Germinal center (tissue), 1 donor: ENCODE data around the gene IL10RA.

Experiments
- DNase-seq: peaks from one replicate; pipeline ENCODE4 v3.0.0; 2012; ENCODE audit warnings: mixed read lengths, low spot score

Gene IL10RA

DNA sequence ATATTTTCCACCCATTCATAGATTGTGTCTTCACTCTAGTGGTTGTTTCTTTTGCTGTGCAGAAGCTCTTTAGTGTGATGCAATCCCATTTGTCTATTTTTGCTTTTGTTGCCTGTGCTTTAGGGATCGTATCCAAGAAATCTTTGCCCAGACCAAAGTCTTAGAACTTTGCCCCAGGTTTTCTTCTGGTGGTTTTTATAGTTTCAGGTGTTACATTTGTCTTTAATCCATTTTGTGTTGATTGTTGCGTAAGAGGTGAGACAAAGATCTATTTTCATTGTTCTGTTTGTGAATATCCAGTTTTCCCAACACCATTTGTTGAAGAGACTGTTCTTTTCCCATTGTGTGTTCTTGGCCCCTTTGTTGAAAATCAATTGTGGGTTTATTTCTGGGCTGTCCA is 6.4 kb downstream of the IL10RA start:
- DNase-seq = no peak

DNA sequence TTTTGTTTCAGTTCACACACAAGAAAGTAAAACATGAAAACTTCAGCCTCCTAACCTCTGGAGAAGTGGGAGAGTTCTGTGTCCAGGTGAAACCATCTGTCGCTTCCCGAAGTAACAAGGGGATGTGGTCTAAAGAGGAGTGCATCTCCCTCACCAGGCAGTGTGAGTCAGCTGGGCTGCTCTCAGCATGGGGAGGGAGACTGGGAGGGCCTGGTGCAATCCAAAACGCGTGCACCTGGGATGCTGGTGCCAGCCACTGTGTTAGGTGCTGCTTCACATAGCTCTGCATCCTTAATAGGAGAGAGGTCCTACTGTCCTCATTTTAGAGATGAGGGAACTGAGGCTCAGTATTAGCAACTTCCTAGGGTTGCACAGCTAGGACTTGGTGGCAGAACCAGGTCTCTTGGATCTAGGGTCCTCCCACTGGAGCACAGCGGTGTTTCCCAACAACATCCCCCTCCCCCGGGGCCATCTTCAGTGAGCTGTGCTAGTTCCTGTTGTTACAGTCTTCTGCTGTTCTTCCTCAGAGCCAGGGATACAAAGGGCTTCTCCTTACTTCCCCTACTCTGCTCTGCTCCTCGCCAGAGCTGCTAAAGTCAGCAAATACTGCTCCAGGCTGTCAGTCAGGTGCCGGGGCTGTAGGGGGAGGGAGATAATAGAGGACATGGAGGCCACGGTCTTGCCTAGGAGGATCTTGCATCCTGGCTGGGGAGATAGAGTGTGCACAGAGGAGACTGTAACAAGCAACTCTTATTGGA is 8.0 kb downstream of the IL10RA start:
- no peak for DNase-seq

DNA sequence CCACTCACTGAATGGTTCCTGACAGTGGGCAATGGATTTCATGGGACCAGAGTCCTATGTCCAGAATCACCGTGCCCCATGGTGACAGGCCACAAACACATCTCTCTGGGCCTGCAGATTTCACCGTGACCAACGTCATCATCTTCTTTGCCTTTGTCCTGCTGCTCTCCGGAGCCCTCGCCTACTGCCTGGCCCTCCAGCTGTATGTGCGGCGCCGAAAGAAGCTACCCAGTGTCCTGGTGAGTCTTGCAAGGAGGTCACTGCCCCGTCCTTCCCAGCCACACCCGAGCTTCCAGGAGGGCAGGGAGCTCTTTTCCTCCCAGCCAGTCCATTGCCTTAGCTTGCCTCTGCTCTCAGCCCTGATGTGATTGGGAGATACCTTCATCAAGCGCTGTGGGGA is 9.3 kb downstream of the IL10RA start:
- DNase-seq = no peak

DNA sequence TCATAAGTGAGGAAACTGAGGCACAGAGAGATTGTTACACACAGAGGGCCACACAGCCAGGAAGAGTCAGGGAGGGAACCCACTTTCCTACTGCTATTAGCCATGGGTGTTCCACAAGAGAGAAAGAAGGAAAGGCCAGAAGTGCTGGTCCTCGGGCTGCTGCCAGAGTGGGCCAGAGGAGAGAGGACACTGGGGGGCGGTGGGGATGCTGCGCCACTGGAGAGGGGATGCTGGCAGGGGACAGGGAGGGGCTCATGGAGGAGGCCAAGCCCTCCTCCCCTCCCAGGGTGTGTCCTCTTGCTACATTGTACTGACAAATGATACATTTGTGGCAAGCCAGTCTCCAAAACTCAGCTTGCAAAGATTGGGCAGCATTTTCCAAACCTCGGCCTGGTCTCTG is 9.9 kb downstream of the IL10RA start:
- DNase-seq = no peak

DNA sequence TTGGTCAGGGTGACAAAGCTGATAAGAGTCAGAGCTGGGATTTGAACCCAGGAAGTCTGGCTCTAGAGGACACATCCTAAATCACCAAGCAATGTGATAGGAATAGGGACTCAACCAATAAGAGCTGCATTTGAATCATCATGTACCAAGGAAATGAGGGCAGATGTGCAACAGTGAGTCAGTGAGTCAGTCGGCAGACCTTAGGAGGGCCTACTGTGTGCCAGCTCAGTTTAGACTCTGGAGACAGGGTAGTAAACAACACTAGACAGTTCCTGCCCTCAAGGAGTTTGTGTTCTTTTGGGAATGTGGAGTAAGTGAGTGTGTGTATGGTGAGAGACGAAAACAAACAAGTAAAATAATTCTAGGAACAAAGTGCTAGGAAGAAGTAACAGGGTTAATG is 11.2 kb downstream of the IL10RA start:
- no peak for DNase-seq

DNA sequence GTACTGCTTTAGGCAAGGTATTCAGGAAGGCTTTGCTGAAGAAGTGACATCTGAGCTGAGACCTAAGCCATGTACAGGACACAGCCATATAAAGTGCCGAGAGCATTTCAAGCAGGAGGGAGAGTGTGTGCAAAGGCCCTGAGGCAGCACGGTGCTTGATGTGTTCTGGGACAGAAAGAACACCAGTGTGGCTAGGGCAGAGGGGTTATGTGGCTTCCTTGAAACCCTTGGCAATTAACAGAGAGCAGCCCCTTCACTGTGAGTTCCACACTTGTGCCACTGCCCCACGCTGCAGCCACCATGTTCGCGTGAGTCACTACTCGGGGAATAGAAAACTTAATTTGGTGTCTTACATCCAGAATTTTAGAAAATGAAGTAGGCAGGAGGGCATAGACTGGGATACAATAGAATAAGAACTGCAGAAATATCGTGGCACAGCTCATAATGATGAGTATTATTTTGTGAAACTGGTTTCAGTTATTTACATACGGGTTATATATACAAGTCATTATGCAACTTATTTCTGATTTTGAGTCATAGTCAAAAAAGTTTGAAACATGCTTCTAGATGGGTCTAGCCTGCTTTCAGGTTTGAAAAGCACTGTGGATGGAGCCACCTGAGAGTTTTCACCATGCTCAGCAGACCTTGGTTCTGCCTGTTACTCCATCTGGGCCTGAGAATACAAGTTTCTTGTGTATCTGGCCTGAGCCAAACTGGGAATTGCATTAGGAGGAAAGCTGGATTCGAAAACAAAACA is 11.8 kb downstream of the IL10RA start:
- no peak for DNase-seq

DNA sequence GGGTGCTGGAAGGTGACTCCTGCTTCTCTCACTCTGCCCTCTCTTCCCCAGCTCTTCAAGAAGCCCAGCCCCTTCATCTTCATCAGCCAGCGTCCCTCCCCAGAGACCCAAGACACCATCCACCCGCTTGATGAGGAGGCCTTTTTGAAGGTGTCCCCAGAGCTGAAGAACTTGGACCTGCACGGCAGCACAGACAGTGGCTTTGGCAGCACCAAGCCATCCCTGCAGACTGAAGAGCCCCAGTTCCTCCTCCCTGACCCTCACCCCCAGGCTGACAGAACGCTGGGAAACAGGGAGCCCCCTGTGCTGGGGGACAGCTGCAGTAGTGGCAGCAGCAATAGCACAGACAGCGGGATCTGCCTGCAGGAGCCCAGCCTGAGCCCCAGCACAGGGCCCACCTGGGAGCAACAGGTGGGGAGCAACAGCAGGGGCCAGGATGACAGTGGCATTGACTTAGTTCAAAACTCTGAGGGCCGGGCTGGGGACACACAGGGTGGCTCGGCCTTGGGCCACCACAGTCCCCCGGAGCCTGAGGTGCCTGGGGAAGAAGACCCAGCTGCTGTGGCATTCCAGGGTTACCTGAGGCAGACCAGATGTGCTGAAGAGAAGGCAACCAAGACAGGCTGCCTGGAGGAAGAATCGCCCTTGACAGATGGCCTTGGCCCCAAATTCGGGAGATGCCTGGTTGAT is 12.6 kb downstream of the IL10RA start:
- no peak for DNase-seq

DNA sequence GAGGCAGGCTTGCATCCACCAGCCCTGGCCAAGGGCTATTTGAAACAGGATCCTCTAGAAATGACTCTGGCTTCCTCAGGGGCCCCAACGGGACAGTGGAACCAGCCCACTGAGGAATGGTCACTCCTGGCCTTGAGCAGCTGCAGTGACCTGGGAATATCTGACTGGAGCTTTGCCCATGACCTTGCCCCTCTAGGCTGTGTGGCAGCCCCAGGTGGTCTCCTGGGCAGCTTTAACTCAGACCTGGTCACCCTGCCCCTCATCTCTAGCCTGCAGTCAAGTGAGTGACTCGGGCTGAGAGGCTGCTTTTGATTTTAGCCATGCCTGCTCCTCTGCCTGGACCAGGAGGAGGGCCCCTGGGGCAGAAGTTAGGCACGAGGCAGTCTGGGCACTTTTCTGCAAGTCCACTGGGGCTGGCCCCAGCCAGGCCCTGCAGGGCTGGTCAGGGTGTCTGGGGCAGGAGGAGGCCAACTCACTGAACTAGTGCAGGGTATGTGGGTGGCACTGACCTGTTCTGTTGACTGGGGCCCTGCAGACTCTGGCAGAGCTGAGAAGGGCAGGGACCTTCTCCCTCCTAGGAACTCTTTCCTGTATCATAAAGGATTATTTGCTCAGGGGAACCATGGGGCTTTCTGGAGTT is 13.3 kb downstream of the IL10RA start:
- no peak for DNase-seq

DNA sequence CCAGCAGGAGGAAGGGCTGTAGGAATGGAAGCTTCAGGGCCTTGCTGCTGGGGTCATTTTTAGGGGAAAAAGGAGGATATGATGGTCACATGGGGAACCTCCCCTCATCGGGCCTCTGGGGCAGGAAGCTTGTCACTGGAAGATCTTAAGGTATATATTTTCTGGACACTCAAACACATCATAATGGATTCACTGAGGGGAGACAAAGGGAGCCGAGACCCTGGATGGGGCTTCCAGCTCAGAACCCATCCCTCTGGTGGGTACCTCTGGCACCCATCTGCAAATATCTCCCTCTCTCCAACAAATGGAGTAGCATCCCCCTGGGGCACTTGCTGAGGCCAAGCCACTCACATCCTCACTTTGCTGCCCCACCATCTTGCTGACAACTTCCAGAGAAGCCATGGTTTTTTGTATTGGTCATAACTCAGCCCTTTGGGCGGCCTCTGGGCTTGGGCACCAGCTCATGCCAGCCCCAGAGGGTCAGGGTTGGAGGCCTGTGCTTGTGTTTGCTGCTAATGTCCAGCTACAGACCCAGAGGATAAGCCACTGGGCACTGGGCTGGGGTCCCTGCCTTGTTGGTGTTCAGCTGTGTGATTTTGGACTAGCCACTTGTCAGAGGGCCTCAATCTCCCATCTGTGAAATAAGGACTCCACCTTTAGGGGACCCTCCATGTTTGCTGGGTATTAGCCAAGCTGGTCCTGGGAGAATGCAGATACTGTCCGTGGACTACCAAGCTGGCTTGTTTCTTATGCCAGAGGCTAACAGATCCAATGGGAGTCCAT is 14.1 kb downstream of the IL10RA start:
- DNase-seq = no peak

DNA sequence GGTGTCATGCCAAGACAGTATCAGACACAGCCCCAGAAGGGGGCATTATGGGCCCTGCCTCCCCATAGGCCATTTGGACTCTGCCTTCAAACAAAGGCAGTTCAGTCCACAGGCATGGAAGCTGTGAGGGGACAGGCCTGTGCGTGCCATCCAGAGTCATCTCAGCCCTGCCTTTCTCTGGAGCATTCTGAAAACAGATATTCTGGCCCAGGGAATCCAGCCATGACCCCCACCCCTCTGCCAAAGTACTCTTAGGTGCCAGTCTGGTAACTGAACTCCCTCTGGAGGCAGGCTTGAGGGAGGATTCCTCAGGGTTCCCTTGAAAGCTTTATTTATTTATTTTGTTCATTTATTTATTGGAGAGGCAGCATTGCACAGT is 14.6 kb downstream of the IL10RA start:
- DNase-seq = no peak

DNA sequence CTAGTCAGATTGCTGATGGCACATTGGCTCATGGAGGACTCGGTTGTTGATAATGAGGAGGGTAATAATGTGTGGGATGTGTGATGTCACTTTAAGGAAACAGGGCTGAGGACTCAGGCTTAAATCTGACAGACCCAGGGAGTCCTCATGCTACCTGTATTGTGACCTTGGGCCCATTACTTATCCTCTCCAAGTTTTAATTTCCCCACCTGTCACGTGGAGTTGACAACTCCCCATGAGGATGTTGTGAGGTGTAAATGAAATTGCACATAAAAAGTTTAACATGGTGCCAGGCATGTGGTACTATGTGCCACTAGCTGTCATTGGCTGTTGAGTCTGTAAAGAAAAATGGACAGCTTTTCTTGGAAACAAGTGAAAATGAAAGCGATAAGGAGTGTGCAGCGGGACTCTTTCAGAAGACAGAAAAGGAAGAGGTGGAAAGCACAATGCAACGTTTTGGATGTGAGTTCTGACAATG is 15.3 kb downstream of the IL10RA start:
- no peak for DNase-seq

DNA sequence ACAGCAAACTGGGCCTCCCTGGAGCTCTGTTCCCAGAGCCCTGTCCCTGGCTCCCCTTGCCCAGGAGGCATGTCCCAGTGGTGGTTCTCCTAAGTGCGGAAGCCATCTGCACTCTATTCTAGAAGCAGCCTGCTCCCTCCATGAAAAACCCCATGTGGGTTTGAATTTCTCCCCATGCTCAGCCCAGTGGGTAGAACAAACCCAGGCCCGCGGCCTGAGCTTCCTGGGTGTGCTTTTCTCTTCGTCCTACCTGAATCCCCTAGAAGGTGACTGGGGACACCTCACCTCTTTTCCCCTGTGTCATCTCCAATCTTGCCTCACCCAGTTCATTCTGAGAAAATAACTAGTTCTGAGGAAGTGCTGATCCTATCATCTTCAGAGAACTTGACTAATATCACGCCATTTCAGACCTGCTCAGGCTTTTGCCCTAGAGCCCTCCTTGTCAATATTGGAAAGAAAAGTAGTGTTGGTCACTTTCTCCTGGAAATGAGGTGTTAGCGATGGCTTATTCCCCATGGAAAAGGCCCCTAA is 15.9 kb downstream of the IL10RA start:
- no peak for DNase-seq

DNA sequence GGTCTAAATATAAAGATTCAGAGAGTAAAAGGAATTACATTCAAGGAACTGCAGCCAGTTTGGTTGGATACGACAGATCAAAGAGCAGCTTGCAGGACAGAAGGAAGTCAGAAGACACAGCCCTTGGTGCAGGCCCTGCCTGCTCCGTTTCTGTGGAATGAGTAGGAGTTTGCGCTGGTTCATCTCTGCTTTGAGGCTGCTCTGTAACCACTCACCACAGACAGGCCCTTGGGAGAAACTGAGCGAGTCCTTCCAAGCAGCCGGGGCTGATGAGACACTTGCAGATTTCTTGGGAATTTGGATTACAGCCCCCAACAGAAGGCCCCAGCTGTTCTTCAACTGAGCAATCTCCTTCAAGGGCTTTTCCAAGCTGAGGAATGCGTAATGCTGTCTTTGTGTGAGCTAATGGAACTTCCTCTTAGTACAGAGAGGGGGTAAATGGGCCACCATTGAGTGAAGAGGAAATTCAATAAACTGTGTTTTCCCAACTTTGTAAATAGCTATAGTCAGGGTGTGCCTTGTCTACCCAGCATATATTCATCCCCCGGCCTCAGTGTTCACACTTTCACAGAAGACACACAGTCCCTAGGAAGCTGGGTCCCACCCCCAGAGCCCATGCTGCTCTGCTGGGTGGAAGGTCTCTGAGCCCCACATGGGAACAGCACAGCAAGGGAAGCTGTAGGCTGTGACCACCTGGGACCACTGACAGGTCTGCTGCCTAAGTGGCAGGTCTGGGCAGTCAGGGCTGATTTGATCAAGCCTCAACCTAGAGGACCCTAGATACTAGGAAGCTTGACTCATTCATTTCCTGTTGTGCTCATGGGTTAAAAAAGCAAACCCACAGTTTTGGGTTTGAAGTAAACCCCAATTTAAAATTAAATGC is 16.6 kb downstream of the IL10RA start:
- no peak for DNase-seq

DNA sequence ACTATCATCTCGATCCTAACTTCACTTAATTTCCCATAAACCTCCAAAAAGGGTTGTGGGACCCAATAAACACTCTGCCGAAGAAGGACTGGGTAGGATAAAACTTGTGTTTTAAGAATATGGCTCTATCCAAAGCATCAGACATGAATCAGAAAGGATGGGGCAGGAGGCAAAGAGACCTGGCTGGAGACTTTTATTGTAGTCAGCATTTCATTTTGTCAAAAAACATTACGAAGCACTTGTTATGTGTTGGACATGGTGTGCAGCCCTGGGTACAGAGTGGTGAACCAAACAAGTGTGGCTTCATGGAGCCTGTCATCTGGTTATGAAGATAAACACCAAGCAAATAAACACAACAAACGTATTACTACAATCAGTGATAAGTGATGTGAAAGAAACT is 17.3 kb downstream of the IL10RA start:
- no peak for DNase-seq

DNA sequence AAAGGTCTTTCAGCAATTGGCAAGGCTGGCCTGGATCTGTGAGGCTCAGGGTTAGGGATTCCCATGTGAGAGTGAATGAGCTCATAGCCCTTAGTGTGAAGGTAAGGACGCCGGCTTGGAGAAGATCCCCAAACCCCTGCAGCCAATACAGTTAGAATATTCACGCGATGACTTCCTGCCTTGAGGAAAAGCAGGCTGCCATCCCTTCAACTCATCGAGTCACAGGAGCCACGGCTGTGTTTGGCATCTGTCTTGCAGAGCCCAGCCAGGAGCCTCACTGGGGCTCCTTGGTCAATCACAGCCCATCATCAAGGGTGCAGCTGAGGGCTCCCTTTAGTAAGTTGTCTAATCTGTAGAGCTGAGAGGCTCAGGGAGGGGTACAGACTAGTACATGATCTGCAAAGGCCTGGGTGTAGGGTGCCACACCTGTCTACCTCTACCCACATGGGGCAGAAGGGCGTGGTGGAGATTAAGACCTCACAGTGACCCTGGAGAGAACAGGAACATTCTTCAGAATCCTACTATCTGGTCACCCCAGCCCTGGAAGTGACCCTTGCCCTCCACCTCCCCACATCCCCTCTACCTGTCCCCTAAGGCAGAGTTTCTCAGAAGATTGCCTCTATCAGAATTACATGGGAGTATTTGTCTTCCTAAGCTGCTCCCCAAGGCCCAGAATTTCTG is 18.5 kb downstream of the IL10RA start:
- no peak for DNase-seq

DNA sequence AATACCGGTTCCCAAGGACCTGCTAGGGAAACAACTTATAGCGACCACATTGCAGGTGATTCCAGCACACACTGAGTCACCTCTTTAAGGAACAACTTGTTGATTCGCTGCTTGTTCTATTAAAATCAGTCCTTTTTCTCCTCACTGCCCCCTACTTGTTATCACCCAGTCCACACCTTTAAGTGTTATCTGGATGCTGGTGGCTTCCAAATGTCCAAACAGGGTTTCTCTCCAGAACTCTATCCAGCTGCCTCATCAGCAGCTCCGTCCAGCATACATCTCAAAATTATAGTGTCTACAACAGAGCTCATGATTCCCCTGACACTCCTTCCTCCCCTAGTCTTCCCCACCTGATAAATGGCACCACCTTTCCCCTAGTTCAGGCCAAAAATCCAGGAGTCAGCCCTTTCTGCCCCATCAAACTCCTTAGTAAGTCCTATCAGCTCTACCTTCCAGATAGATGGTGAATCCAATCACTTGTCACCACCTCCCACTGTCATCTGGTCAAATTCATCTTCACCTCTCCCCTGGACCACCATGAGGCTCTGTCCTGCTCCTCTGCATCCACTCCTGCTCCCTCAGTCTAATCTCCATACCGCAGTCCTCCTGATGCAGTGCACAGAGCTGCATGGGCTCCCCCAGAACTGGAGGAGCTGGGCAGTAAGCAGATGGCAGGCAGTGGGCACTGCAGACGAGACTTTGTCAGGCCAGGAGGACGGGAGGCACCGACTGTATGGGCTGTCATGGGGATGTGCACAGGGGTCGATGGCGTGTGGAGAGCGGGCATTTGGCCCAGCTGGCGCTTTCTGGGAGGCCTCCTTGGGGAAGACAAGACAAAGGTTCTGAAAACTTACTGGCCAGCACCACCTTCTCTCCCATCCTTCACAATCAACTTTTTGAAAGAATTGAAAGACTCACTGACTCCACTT is 19.3 kb downstream of the IL10RA start:
- DNase-seq = no peak

DNA sequence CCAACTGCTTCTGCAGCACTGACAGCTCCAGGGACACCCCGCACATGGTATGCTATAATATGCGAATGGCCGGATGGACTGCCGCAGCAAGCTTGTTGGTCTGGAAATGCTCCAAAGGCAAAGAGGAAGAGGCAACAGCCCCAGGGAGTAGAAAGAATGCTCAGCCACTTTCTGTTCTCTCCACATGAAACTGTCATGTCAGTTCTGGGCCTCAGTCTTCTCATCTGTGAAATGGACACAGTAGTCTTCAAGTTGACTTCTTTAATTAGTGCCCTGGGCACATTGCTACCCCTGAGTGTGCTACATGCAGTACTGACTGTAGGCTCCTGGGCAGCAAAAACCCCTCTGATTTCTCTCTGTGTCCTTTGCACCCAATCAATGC is 19.9 kb downstream of the IL10RA start:
- no peak for DNase-seq

DNA sequence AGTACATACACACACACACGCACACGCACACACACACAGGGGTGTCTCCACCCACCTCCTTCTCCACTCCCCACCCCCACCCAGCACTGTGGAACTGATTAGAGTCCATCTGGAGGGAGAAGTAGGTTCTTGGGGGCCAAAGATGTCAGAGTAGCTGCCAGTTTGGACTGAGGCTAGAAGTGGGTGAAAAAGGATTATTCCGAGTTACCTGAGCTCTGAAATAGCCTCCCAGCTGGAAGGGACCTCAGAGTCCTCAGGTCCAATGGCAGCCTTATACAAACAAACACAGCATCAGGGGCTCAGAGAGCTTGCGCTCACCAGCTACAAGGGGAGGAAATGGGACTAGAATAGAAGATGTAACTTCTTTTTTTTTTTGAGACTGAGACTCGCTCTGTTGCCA is 20.8 kb downstream of the IL10RA start:
- DNase-seq = no peak
